ENCODE data around the gene ZNF407.

GRCh38 chr18:74633652-74634352, 36.1 kb downstream of the ZNF407 start:
- TF ChIP-seq CTCF (IDR thresholded peaks at IDR 0.05) (no peak), POLR2A (IDR thresholded peaks at IDR 0.05) (no peak)
